Astrocyte of the spinal cord (primary cell): ENCODE measurements around the gene ACTN1.

Experiments
- DNase-seq: peaks from one replicate; pipeline ENCODE4 v3.0.0; 2011; ENCODE audit warnings: low read depth, low spot score
- H3K4me3 ChIP-seq: 2 replicates; pipeline ENCODE4 v1.5.1; 2011; ENCODE audit warnings: low read depth, mild to moderate bottlenecking, low read length, moderate library complexity
- in situ Hi-C: cut with HindIII; loops from 2 replicates; pipeline ENCODE4 v1.10.0; 2017; ENCODE audit warnings: low sequenced_read_pairs
- TF ChIP-seq, protein P1 (sequence below): IDR thresholded peaks from 2 replicates; pipeline ENCODE4 v1.5.1; 2012; ENCODE audit warnings: low read depth, mild to moderate bottlenecking, low read length, inconsistent platforms

ACTN1 gene

DNA sequence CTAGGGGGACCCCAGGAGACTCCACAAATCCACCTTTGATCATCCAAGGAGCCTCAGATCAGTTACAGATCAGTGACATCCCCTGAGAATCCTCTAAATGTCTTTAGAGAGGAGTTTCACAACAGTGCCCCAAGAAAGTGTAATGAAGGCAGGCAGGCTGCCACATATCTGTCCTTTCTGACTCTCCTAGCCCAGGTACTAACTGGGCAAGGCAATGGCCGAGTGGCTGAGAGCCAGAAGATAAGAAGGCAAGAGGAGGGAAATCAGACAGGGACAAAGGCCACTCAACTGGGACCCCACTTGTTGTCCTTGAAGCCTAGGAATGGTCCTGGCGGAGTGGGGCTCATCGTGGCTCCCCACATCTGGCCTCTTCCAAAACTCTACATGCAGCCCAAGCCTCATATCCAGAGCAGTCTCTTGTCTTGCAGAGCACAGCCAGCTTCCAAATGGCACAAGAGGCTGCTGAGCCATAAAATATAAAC lies 11.6 kb downstream of the ACTN1 start:
- DNase-seq: no peak
- TF ChIP-seq, protein P1, sequence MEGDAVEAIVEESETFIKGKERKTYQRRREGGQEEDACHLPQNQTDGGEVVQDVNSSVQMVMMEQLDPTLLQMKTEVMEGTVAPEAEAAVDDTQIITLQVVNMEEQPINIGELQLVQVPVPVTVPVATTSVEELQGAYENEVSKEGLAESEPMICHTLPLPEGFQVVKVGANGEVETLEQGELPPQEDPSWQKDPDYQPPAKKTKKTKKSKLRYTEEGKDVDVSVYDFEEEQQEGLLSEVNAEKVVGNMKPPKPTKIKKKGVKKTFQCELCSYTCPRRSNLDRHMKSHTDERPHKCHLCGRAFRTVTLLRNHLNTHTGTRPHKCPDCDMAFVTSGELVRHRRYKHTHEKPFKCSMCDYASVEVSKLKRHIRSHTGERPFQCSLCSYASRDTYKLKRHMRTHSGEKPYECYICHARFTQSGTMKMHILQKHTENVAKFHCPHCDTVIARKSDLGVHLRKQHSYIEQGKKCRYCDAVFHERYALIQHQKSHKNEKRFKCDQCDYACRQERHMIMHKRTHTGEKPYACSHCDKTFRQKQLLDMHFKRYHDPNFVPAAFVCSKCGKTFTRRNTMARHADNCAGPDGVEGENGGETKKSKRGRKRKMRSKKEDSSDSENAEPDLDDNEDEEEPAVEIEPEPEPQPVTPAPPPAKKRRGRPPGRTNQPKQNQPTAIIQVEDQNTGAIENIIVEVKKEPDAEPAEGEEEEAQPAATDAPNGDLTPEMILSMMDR: no peak
- no peak overlapping the region for H3K4me3 ChIP-seq
- in situ Hi-C loops: no loop called here

DNA sequence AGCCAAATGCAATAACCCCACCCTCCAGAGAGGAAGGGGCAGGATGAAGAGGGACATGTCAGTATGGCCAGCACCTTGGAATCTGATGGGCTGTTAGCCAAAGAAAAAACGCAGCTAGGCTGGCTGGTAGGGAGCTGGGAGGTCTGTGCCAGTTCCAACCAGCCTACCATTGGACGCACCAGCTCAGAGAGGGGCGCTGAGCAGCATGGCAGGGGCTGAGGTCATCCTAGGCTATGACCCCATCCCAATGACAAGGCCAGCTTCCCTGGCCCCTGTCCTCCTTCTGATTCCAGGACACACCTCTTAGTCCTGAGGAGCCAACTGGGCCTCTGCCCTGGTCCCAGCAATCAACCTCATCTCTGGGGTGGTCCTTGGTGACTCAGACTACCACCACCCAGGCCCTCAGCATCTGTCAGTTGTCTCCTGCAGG lies 12.2 kb downstream of the ACTN1 start:
- H3K4me3 ChIP-seq: no peak overlapping the region
- TF ChIP-seq, protein P1: no peak
- peak; percentile 4 for DNase-seq
- in situ Hi-C loops: no loop called here

DNA sequence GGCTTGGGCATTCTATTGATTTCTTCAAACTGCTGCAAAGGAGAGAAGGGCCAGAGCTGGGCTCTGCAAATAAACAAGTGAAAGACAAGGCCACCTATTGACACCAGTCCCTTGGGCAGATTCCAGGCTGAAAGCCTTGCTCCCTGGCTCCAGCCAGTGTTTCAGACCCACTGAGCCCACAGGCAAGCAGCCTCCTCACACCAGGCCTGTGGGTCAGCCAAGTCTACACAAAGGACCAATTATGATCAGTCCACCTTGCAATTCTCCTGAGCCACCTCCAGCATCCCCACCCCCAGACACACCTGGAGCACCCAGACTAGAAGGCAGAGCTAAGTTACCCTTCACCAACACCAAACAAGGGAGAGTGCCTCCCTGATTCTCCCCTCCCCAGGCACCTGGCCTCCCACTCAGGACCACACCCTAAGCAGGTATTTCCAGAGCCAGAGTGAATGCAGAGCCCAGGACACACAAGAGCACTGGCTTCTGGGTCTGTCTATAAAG lies 13.8 kb downstream of the ACTN1 start:
- DNase-seq: no peak
- TF ChIP-seq, protein P1: no peak
- no peak overlapping the region for H3K4me3 ChIP-seq
- in situ Hi-C loops: no loop called here

DNA sequence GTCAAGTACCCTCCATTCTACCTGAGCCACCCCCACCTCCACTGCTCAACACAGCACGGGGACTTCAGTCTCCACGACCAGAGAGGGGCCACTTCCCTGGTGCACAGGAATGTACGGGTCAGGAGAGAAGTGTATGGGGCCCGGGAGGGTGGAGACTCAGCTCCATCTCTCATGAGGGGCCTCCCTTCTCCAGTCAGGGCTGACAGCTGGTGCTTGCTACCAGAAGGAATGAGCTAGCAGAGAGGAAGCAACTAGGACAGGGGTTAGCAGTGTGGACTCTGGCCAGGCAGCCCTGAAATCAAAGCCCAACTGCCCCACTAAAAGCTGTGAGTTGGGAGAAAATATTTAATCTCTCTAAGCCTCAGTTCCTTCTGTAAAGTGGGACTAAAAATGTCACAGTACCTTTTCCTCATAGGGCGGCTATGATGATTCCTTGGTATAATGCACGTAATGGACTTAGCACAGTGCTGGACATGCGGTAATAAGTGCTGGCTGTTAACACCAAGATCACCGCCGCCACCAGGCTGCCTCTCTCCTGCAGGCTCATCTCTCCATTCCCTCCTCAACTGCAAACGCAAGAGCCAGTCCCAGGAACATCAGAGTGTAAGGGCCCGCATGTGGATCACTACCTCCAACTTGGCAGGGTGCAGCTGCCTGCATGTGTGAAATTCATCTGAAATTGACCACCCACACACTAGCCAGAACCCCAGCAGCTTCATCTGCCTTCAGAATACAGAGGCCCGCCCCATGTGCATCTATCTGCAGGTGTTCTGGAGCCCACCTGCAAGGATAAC lies 14.6 kb downstream of the ACTN1 start:
- H3K4me3 ChIP-seq: no peak overlapping the region
- TF ChIP-seq, protein P1: no peak
- no peak for DNase-seq
- in situ Hi-C loops: no loop called here

DNA sequence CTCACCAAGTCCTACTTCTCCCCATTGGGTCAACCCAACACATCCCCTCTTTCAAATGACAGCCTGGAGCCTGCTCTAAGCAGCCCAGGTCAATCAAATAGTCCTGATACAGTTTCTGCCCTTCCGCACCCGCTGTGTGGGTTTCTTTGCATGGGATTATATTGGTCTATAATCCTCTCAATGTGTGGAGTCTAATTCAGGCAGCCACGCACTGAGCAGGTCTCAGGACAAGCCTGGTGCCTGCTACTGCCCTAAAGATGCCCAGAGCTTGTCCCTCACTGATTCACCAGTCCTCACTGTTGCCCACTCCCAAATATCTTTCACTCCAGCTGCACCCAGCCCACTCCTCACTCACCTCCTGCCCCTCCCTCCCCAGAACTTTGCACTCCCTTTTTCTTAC lies 16.4 kb downstream of the ACTN1 start:
- DNase-seq: no peak
- H3K4me3 ChIP-seq: no peak overlapping the region
- in situ Hi-C loops: no loop called here
- TF ChIP-seq, protein P1: no peak

DNA sequence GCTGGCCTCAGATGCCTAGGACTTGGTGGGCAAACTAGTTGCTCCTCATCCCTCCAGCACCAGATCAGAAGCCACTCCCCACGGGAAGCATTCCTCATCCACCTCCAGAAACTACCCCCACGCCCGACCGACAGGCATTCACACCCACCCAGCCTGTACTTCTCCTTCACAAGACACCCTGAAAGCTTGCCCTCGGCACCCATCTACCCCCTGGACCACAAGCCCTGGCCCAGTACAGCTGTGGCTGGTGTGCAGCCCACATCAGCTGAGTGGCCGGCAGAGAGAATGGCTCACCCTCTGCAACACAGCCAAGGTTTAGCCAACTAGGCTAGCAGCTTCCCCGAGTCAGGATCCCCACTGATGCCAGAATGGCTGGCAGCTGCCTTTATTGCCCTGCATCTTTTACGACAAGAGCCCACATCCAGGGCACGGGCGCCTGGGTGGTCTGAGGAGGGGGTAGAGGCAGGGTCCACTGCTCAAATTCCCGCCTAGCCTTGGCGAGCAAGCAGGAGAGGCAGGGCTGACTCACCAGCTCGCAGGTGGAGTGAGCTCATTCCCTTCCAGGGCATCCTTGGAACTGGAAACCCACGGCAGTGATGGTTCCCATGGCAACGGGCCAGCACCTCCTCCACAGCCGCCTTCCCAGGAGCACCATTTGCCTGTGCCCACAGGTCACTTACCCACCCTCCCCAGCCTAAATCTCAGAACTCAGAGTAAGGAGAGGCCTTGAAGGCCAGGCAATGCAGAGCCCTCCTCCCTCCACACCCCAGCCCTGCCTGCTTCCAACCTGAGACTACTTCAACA lies 17.1 kb downstream of the ACTN1 start:
- in situ Hi-C loops: no loop called here
- peak; percentile 76 for DNase-seq
- no peak overlapping the region for H3K4me3 ChIP-seq
- TF ChIP-seq, protein P1: no peak
